GM18520 (cell line): Measurements from ENCODE around the gene DNM3.

Source experiments
- ATAC-seq: cut with Tn5 transposase; IDR thresholded peaks from one replicate; pipeline ENCODE4 v1.9.1; 2021; ENCODE audit not compliant: unreplicated experiment

DNM3 gene

GRCh38 chr1:172211221-172211620 lies 369.9 kb downstream of the DNM3 start:
- no peak for ATAC-seq

GRCh38 chr1:172212124-172212523 lies 370.8 kb downstream of the DNM3 start:
- no peak for ATAC-seq

- no peak for ATAC-seq
These were observed 373.7 kb downstream of the DNM3 start for GRCh38 chr1:172215006-172215405.

GRCh38 chr1:172219966-172220365 lies 378.7 kb downstream of the DNM3 start:
- ATAC-seq, result no peak

- ATAC-seq, result no peak
These were observed 379.1 kb downstream of the DNM3 start for GRCh38 chr1:172220376-172220775.

GRCh38 chr1:172221436-172221835 lies 380.1 kb downstream of the DNM3 start:
- no peak for ATAC-seq

GRCh38 chr1:172224871-172225270 lies 383.6 kb downstream of the DNM3 start:
- no peak for ATAC-seq

DNA sequence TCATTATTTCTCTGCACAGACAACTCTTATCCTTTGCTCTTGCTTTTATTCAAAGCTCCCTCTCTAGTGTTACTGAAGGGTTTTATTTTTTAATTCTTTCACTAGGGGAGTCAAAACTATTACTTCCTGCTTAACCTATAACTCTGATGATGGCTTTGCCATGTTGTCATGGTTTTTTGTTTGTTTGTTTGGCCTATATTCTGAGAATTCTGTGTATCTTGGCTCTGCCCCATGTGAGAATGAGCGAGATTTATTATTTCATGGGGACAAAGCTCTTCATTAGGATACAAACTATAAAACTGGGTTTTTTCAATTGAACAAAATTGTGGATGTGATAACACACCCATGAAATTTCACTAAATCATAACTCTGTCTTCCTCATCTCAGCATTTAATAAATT lies 388.6 kb downstream of the DNM3 start:
- ATAC-seq, result no peak

- ATAC-seq, result no peak
These were observed 389.2 kb downstream of the DNM3 start for GRCh38 chr1:172230526-172230925.

DNA sequence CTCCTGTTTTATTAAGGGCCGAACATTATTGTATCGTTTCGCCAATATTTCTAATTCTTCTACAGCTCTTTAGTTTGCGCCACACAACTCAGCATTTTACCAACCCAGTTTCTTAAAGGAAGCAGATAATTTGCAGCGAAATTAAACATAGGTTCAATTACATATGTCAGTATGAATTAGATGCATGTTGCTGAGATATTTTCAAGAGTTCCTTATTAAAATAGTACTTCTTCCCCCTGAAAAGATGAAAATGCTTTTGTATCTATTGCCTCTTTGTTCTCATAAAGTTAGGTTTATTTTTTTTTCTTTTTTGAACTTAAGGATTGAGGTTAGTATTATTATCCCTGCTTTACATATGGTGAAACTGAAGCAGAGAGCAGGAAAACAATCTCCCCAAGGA lies 395.7 kb downstream of the DNM3 start:
- no peak for ATAC-seq

- no peak for ATAC-seq
These were observed 396.9 kb downstream of the DNM3 start for GRCh38 chr1:172238158-172238557.

DNA sequence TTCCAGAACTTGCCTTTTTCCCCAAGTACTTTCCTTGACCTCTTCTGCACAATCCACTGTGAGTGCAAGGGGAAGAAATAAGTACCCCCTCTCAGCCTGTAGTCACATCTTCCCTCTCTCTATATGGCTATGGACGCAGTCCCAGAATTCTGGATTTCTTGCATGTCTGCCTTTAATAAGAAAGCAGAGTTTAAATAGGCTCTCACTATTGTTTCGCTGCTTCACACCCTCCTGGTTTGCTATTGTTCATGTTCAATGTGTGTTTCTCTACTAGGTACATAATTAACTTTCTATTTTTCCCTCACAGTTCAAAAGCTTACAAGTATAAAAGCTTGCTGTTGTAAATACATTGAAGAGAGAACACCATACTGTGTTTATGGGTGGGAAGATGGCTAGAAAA lies 397.7 kb downstream of the DNM3 start:
- ATAC-seq, result no peak

DNA sequence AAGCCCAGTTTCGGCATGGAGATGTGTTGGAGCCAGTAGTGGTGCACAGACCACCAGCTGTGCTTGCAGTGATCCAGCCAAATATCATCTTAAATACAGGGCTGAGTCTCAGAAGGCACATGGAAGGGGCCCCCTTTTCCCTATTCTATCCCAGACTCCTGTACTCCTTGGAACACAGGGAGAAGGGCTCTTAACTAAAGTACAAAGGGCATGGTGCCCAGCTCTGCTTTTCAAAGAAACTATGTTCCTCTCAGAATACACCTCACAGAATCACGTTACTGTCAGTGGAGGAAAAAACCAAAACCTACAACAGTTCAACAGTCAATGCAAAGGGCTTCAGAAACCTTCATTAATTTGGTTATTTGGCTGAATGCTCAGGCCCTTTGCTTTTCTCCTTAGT lies 398.6 kb downstream of the DNM3 start:
- ATAC-seq, result no peak

GRCh38 chr1:172241540-172241939 lies 400.2 kb downstream of the DNM3 start:
- no peak for ATAC-seq

DNA sequence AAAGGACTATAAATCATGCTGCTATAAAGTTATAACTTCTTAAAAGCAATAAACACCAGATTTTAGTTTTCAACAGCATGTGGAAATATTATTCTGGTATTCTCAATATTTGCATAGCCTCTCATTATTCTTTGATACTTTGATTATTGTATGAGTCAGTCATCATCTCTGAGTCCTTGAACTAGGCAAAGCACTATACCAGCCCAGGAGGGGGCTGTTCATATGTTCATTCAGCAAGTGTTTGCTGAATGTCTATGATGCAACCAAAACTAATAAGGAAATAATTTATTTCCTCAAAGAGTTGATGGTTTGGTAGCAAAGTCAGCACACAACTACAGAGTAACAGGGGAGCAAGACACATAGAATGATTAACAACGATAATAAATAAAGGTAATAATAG lies 403.6 kb downstream of the DNM3 start:
- no peak for ATAC-seq

DNA sequence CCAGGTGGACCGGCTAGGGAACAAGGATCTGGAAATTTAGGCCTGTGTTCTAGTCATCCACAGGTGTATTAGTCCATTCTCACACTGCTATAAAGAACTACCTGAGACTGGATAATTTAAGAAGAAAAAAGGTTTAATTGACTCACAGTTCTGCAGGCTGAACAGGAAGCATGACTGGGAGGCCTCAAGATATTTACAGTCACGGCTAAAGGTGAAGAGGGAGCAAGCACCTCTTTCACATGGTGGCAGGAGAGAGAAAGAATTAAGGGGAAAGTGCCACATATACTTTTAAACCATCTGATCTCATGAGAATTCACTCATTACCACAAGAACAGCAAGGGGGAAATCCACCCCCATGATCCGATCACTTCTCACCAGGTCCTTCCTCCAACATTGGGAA lies 404.5 kb downstream of the DNM3 start:
- no peak for ATAC-seq

GRCh38 chr1:172246521-172247390 lies 405.5 kb downstream of the DNM3 start:
- no peak for ATAC-seq

GRCh38 chr1:172251486-172251885 lies 410.2 kb downstream of the DNM3 start:
- ATAC-seq, result no peak

DNA sequence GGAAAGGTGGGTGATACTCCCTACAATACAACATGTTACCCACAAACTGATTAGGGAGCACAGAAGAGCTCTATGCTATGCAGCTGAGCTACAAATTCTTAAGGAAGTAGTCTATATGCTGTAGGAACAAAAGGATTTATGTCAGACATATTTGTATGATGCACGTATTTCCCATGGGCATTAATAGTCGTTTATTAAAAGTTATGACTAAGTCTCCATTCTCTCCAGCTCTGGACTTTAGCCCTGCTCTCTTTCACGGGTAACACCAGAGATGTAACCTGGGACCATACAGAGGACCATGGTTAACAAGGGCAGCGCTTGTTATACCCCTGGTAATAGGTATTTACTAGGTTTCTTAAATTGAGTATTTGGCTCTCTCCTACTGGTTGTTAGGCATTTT lies 411.0 kb downstream of the DNM3 start:
- no peak for ATAC-seq

GRCh38 chr1:172252958-172253357 lies 411.7 kb downstream of the DNM3 start:
- no peak for ATAC-seq

DNA sequence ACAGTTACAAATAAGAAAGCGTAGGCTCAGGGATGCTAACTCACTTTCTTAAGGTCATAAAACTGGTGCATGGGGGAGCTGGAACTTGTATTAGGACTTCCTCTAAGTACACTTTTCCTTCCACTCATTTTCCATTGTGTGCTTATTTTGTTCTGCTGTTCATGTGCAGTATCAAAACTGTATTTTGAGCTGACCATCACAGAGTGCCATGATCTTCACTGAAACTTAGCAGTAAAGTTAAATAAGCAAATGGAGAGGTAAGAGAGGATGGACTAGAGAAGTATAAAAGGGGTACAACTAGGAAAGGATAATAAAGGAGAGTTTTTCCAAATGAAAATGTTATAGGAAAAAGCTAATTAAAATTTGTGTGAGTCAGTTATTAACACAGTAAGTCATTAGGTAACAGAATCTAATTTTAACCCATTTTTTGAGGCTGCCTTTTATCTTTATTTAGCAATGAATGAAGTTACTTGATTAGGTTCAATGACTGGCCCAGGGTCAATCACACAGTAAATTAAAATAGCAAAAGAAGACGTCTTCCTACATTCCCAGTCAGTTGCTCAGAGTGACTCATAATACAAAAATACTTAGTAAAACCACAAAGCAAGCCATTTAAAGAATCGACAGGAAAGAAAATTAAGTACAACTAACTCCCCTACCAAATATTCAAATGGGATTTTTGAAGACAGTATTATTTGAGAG lies 413.4 kb downstream of the DNM3 start:
- ATAC-seq, result no peak

DNA sequence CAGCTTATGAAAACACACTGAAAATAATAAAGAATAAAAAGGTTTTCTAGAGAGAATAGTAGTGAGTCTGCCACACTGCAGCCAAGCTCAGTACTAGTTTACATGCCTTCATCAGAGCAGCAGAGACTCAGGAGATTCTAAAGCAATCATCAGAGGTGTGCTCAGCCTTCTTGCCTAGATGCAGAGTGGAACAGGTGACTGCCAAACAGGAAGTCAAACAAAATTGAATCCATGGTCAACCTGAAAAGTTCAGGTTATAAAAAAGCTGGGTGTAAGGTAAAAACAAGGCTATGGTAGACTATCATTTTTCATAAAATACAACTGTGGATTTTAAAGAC lies 413.9 kb downstream of the DNM3 start:
- no peak for ATAC-seq

DNA sequence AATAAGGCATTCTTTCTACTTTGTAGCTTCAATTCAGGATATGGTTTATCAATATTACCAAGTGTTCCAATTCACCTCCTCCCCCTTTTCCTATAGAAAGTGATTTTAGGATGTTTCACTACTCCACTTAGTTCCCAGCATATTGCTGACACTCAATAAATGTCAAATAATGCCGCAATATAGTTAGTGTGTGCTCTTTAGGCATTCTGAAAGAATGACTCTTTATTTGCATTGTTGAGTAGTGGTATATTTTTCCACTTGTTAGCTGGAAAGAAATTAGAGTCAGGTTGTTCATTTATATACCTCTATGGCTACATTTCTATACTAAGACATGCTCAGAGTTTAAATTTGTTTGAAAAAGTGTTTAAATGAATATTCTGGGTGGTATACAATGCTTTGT lies 424.6 kb downstream of the DNM3 start:
- no peak for ATAC-seq
